ENCODE data around the gene GAMT.
"Not testable (repeated sequence)": the region's sequence is repeated elsewhere in the genome, so short reads cannot be mapped to it uniquely, and the experiment has no call there.

Gene GAMT

GRCh38 chr19:1421958-1422305, 20.6 kb upstream of the GAMT start:
- no peak overlapping the region for H3K4me3 ChIP-seq (ENCODE audit: low read depth, low read length)
- TF ChIP-seq CTCF (IDR thresholded peaks at IDR 0.05; ENCODE audit: low read depth, low read length), result no peak
- TF ChIP-seq MYC (IDR thresholded peaks at IDR 0.05; ENCODE audit: low read depth, low read length), result no peak
- no peak for TF ChIP-seq POLR2A (IDR thresholded peaks at IDR 0.05; ENCODE audit: extremely low read depth, insufficient read length)
- TF ChIP-seq MAX (IDR thresholded peaks at IDR 0.05; ENCODE audit: low read depth, low read length), result no peak
- DNase-seq (ENCODE audit: low read depth), result no peak

- TF ChIP-seq MYC (IDR thresholded peaks at IDR 0.05; ENCODE audit: low read depth, low read length) (no peak), MAX (IDR thresholded peaks at IDR 0.05; ENCODE audit: low read depth, low read length) (no peak), CTCF (IDR thresholded peaks at IDR 0.05; ENCODE audit: low read depth, low read length) (no peak), POLR2A (IDR thresholded peaks at IDR 0.05; ENCODE audit: extremely low read depth, insufficient read length) (no peak)
- no peak for DNase-seq (ENCODE audit: low read depth)
- H3K4me3 ChIP-seq (ENCODE audit: low read depth, low read length), result no peak overlapping the region
These were observed 20.0 kb upstream of the GAMT start for GRCh38 chr19:1421218-1421957.

- DNase-seq (ENCODE audit: low read depth), result no peak
- TF ChIP-seq CTCF (IDR thresholded peaks at IDR 0.05; ENCODE audit: low read depth, low read length) (no peak), MAX (IDR thresholded peaks at IDR 0.05; ENCODE audit: low read depth, low read length) (no peak), POLR2A (IDR thresholded peaks at IDR 0.05; ENCODE audit: extremely low read depth, insufficient read length) (no peak), MYC (IDR thresholded peaks at IDR 0.05; ENCODE audit: low read depth, low read length) (no peak)
- no peak overlapping the region for H3K4me3 ChIP-seq (ENCODE audit: low read depth, low read length)
These were observed 19.2 kb upstream of the GAMT start for GRCh38 chr19:1420590-1420989.

GRCh38 chr19:1420085-1420484, 18.7 kb upstream of the GAMT start:
- not testable (repeated sequence) for DNase-seq (ENCODE audit: low read depth); H3K4me3 ChIP-seq (ENCODE audit: low read depth, low read length)

GRCh38 chr19:1418951-1419738, 17.8 kb upstream of the GAMT start:
- H3K4me3 ChIP-seq (ENCODE audit: low read depth, low read length), result no peak overlapping the region
- no peak for TF ChIP-seq MYC (IDR thresholded peaks at IDR 0.05; ENCODE audit: low read depth, low read length)
- TF ChIP-seq CTCF (IDR thresholded peaks at IDR 0.05; ENCODE audit: low read depth, low read length), result no peak
- DNase-seq (ENCODE audit: low read depth), result no peak

- TF ChIP-seq CTCF (IDR thresholded peaks at IDR 0.05; ENCODE audit: low read depth, low read length), result no peak
- TF ChIP-seq MAX (IDR thresholded peaks at IDR 0.05; ENCODE audit: low read depth, low read length), result no peak
- TF ChIP-seq POLR2A (IDR thresholded peaks at IDR 0.05; ENCODE audit: extremely low read depth, insufficient read length), result no peak
- no peak for TF ChIP-seq MYC (IDR thresholded peaks at IDR 0.05; ENCODE audit: low read depth, low read length)
- H3K4me3 ChIP-seq (ENCODE audit: low read depth, low read length), result no peak overlapping the region
- no peak for DNase-seq (ENCODE audit: low read depth)
These were observed 17.1 kb upstream of the GAMT start for GRCh38 chr19:1418496-1418775.

Measured in NB4 (cell line).